ENCODE data around the gene KAZALD1.
A peak's percentile ranks its signal among the peaks of the same experiment; 100 is the strongest.

Gene KAZALD1

GRCh38 chr10:101061624-101062231, at the start of gene KAZALD1:
Gene KAZALD1, plus strand, starts transcription at chr10:101061989. Its CDS starts 604 bp downstream, at chr10:101062593.
- no peak for DNase-seq

DNA sequence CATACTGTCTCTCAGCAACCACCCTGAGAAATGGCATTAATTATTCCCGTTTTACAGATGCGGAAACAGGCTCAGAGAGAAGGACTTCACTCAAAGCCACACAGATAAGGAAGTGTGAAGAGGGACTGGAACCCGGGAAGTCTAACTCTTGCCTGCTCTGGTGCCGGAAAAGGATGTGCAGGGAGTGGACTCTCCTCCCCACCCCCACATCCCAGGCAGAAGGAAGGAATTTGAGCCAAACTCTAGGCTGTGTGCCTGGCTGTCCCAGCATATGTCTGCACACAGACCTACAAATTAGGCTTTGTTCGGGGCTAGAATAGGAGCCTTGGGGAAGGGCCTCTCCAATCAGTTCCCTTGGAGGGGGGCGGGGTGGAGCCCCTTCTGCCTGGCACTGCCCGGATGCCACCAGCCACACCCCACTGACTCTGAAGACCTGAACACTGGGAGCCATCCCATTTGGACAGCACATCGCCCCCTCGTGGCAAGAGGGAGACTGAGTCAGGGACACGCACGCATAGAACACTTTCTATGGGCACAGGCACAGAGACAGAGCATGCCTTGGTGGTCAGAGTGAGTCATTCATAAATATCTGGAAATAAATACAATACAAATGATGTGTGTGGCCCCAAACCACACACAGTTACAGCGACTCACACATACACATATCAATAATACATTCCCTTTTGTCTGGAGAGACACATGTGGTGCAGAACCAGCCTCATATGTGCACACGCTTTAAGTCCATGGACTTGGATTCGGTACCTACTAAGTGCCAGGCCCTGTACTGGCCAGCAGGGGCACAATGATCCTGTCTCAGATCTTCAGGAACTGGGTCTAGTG, 49.0 kb upstream of the KAZALD1 start:
- DNase-seq: peak; percentile 19 to 68 (median 58)

DNA sequence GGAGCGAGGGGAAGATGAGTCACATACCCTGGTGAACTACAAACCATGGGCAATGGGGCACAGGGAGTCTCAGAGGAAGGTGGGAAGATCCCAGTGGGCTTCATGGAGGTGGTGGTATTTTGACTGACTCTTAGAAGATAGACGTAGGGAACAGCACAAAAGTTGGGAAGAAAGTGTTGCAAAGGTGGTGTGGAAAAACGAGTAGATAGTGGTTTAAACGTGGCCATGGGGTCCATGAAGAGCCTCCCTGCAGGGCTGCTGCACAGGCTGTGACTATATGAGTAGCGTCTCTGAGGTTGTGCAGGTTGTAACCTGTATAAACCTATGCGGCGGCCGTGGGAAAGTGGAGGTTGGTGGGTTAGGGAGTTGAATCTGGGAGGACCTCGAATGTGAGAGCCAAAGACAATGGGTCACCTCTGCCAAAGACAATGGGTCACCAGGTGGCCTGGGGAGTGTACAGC, 48.4 kb upstream of the KAZALD1 start:
- DNase-seq: no peak

DNA sequence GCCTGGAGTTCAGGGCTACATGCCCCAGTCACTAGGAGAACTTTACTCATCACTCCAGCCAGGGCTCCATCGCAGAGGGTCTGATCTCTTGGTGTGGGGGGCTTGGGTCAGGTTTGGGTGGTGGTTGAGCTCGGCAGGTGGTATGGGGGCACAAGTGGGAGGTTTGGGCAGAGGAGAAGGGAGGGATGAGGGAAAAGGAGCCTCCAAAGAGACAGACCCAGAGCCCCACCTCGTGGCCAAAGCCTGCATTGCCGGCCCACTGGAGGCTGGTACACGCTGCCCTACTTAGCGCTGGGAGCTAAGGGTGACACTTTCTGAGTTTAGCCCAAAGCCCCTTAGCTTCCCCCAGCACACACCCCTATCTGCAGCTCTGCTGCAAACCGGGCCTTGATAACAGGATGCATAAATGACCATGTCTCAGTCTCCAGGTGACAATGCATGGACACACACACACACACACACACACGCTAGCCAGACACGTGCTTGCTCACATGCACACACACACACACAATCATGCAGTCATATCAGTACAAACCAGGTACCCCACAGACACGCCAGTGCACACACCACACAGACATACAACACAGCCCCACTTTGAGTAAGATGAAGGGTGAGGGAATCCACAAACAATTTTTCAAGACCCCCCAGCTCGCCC, 47.4 kb upstream of the KAZALD1 start:
- peak; percentile 34 to 76 (median 67) for DNase-seq

DNA sequence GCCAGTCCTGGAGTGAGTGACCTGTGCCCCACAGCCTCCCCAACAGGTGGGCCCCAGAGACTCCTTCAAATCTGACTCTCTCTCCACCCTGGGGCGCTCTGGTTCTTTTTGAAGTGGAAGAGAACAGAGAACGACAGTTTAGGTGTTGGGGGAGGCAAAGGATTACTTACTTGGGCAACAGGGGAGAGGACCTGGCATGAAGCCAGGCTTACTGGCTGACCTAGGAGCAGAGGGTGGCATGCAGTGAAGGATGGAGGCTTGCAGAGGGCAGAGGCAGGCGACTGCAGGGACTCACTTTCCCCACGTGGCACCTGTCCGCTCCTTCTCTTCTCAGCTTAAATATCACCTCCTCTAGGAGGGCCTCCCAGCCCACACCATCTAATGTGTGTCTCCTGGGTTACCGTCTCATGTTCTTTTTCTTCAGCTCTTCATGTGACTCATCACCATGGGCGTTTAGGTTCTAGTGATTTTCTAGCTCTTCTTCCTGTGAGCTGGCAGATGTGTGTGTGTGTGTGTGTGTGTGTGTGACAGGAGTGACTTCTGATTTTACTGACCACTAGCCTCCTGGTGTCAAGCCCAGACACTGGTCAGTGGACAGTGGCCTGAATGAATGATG, 46.7 kb upstream of the KAZALD1 start:
- DNase-seq: peak in 1 of 6 experiments; percentile 7

- no peak for DNase-seq
Observed at GRCh38 chr10:101015582-101015973, 46.2 kb upstream of the KAZALD1 start.

DNA sequence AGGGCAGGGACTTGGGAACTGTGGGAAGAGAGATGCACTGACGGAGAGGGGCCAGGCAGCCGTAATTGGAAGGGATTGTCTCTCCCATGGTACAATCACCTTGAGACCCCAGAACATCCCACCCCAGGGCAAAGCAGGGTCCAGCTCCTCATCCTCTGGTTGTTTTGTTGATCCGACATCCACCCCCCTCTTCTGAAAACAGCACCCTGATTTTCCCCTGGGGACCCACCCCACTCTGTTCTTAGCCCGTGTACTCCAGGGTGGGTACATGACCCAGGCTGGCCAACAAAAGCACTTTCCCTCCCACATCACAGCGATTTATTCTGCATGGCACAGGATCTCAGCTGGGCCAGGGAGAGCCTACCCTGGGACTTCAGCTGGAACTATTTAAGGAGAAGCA, 45.0 kb upstream of the KAZALD1 start:
- no peak for DNase-seq

DNA sequence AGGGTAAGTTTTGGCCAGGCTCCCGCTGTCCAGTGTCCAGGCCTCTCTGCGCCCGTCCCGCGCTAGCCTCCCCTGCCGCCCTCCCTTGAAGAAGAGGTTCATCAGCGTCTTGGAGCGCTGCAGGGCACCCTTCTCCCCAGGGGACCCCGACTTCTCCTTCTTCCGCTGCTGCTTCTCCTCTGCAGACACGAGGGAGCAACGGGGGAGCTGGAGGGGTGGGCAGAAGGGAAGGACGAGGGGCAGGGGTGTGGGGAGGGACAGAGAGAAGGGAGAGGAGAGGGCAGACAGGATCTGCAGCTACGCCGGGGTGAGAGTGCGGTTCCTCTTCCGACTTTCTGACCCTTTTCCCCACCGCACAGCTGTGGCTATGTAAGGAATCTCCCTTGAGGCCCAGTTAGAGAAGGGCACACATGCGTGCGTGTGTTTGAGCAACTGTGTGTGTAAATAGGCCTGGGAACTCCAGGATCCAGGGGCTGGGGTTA, 43.6 kb upstream of the KAZALD1 start:
- DNase-seq: no peak

GRCh38 chr10:101018600-101019439, 43.0 kb upstream of the KAZALD1 start:
- DNase-seq: peak; percentile 11 to 55 (median 38)

DNA sequence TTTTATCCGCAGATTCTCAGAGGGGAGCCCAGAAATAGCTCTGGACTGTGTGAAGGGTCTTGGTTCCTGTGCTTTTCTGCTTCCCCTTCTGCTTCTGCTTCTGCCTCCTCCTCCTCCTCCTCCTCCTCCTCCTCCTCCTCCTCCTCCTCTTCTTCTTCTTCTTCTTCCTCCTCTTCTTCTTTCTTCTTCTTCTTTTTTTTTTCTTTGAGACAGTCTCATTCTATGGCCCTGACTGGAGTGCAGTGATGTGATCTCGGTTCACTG, 42.4 kb upstream of the KAZALD1 start:
- DNase-seq: no peak

GRCh38 chr10:101020427-101021075, 41.2 kb upstream of the KAZALD1 start:
- no peak for DNase-seq

DNA sequence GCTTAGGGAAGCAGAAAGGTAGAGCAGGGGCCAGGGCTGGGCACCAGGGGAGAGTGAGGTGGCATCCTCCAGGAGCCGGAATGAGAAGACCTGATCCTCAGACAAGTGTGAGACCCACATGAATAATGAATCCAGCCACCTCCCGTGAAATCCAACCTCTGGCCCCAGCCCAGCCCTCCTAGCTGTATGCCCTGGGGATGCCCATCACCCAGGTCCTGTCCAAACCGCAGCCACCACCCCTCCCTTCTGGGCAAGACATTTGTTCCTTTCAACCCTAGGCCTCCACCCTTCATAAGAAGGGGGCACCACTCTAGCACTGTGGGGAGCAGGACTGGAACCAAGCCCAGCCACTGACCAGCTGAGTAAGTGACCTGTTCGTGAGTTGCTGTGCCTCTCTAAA, 40.5 kb upstream of the KAZALD1 start:
- DNase-seq: no peak

GRCh38 chr10:101021692-101022251, 40.0 kb upstream of the KAZALD1 start:
- no peak for DNase-seq

GRCh38 chr10:101022967-101023705, 38.7 kb upstream of the KAZALD1 start:
- DNase-seq: no peak

GRCh38 chr10:101027106-101027720, 34.6 kb upstream of the KAZALD1 start:
- no peak for DNase-seq

DNA sequence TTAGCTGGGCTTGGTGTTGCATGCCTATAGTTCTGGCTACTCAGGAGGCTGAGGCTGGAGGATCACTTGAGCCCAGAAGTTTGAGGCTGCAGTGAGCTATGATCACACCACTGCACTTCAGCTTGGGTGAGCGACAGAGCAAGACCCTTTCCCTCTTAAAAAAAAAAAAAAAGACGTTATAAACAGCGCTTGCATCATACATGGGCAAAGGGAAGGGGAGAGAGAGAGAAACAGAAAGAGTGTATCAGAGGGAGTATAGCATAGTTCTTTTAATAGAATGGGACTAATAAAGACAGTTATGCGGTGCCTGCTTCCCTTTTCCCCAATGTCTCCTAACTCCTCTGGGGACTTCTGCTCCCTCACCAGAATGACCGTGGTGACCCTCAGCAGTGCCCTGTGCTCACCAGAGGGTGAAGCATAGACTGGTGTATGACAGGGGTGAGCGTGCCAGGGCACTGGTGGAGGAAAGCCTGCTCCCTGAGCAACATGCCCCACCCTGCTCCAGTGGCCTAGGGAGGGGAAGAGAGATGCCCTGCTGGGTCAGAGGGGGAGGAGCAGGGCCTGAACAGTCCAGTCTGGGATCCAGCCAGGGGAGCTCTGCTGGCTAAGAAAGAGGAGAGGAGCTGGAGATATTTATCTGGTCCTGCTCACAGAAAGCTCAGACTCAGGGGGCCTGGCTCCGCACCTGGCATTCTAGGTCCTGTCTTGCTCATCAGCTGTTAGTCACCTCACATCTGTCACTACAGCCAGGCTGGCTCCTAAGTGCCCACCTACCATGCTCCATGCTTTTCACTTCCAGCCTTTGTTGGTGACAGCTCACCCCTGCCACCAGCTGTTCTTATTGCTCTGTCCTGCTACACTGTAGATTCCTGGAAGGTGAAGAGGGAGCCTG, 33.1 kb upstream of the KAZALD1 start:
- no peak for DNase-seq

- no peak for DNase-seq
Observed at GRCh38 chr10:101029520-101030295, 32.1 kb upstream of the KAZALD1 start.

DNA sequence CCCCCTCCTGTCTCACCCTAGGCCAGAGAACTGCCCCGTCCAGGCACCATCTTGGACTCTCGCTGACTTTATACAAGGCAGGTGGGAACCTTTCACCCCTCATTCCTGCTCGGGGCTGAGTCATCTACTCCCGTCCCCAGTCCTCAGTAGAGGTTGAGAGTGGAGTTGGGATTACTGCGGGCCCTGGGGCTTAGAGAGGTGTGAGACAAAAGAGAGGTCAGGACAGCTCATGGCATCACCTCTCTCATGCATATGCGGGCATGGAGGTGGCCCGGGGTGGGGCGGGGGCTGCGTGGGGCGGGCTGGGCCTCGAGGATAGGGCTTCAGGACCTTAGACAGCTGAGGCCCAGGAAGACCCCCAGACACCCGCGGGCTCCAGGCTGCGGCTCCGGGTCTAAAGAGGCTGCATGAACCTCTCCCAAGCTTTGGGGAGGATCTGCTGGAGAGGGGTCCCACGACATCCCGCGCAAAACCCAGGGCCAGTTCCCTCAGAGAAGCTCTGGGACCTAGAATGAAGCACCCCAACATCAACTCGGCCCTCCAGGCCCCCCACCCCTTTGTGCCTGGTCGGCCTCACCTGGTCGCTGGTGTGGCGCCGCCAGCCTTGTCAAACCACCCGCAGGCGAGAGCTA, 31.2 kb upstream of the KAZALD1 start:
- DNase-seq: no peak
